PC-3 (cell line): ENCODE measurements around the gene CIZ1. TPM values are rescaled to one million over a fixed set of nuclear protein-coding genes. Genes with fewer than 3 reads are reported as not detected.
"Not testable (repeated sequence)": the region's sequence is repeated elsewhere in the genome, so short reads cannot be mapped to it uniquely, and the experiment has no call there.

Experiments used
- ATAC-seq: fragments of 200-7000 bp; cut with Tn5 transposase; 2 replicates; pipeline ENCODE4 v1.9.1; 2020; ENCODE audit warnings: mild to moderate bottlenecking, moderate library complexity
- BruUV-seq: library from RNA; stranded (reverse); fragments of 400-500 nt; replicated peaks from 2 replicates; lab custom pipeline; 2021; lab: Mats Ljungman, UMichigan
- CTCF ChIA-PET: fragments of 300-600 bp; sonication (Branson Sonifier 250); formaldehyde crosslinking; loops from one replicate; lab custom pipeline; 2022; ENCODE audit warnings: antibody characterized with exemption; lab: Charles Lee
- POLR2A ChIA-PET: fragments of 300-600 bp; sonication (Branson Sonifier 250); formaldehyde crosslinking; loops from one replicate; lab custom pipeline; 2022; ENCODE audit warnings: antibody characterized with exemption; ENCODE audit not compliant: unreplicated experiment; lab: Charles Lee
- DNase-seq: peaks from one replicate; pipeline ENCODE4 v3.0.0-alpha.2; 2015
- H2AFZ ChIP-seq: fragments of 300-600 bp; sonication (generic); 2 replicates; pipeline ENCODE4 v1.6.0; 2016; ENCODE audit warnings: antibody characterized with exemption, low read length
- H3F3A ChIP-seq: fragments of 300-600 bp; sonication (generic); one replicate; pipeline ENCODE4 v1.6.0; 2017; ENCODE audit warnings: antibody characterized with exemption, low read length, control low read depth, mild to moderate bottlenecking; ENCODE audit not compliant: unreplicated experiment
- H3K27ac ChIP-seq: fragments of 300-600 bp; sonication (generic); 2 replicates; pipeline ENCODE4 v1.5.1; 2016; ENCODE audit warnings: mild to moderate bottlenecking, low read length
- H3K27me3 ChIP-seq: fragments of 300-600 bp; sonication (generic); 2 replicates; pipeline ENCODE4 v1.6.1; 2016; ENCODE audit warnings: low read length, mixed read lengths
- H3K36me3 ChIP-seq: fragments of 300-600 bp; sonication (generic); 2 replicates; pipeline ENCODE4 v1.6.1; 2016; ENCODE audit warnings: low read depth, mixed run types, low read length, mixed read lengths
- H3K4me1 ChIP-seq: fragments of 300-600 bp; sonication (generic); 2 replicates; pipeline ENCODE4 v1.5.1; 2016; ENCODE audit warnings: low read length; ENCODE audit not compliant: insufficient read depth
- H3K4me2 ChIP-seq: fragments of 300-600 bp; sonication (generic); 2 replicates; pipeline ENCODE4 v1.6.0; 2016; ENCODE audit warnings: low read length
- H3K4me3 ChIP-seq: fragments of 300-600 bp; sonication (generic); 2 replicates; pipeline ENCODE4 v1.5.1; 2016; ENCODE audit warnings: mild to moderate bottlenecking, low read length, mixed read lengths
- H3K79me2 ChIP-seq: fragments of 300-600 bp; sonication (generic); 2 replicates; pipeline ENCODE4 v1.6.1; 2017; ENCODE audit warnings: low read length, mixed read lengths
- H3K9ac ChIP-seq: fragments of 300-600 bp; sonication (generic); 2 replicates; pipeline ENCODE4 v1.6.0; 2016; ENCODE audit warnings: mild to moderate bottlenecking, low read length
- H3K9me2 ChIP-seq: fragments of 300-600 bp; sonication (generic); replicated peaks from 2 replicates; pipeline ENCODE4 v1.6.1; 2016; ENCODE audit warnings: mixed run types, low read length, mixed read lengths
- H3K9me3 ChIP-seq: fragments of 300-600 bp; sonication (generic); 2 replicates; pipeline ENCODE4 v1.6.1; 2016; ENCODE audit warnings: low read length, mixed read lengths
- H4K20me1 ChIP-seq: fragments of 300-600 bp; sonication (generic); 2 replicates; pipeline ENCODE4 v1.6.1; 2016; ENCODE audit warnings: low read length, mixed read lengths
- EZH2 ChIP-seq: fragments of 300-600 bp; sonication (generic); IDR thresholded peaks from one replicate; pipeline ENCODE4 v1.6.1; 2017; ENCODE audit warnings: antibody characterized with exemption, mild to moderate bottlenecking, low read length; ENCODE audit not compliant: unreplicated experiment
- EZH2phosphoT487 ChIP-seq: fragments of 300-600 bp; sonication (generic); IDR thresholded peaks from 2 replicates; pipeline ENCODE4 v1.6.1; 2018; ENCODE audit warnings: mild to moderate bottlenecking, antibody characterized with exemption, low read length, borderline replicate concordance
- intact Hi-C: fragments of 100-400 bp; cut with micrococcal nuclease; formaldehyde crosslinking; loops from 2 replicates; pipeline ENCODE4 v1.9.0; 2023
- total RNA-seq: library from RNA; depleted of rRNA; stranded (reverse); fragments of >200 nt; gene quantifications from 2 replicates; pipeline ENCODE4 v1.2.3, GENCODE V29; 2014
- TF ChIP-seq, protein P1 (sequence below): fragments of 300-600 bp; sonication (generic); conservative IDR thresholded peaks from 2 replicates; pipeline ENCODE4 v1.5.1; 2017; ENCODE audit warnings: antibody characterized with exemption, low read depth, mild to moderate bottlenecking, low read length

Gene CIZ1
- total RNA-seq, 1 experiment from 2014 or later, result 46.1 TPM

DNA sequence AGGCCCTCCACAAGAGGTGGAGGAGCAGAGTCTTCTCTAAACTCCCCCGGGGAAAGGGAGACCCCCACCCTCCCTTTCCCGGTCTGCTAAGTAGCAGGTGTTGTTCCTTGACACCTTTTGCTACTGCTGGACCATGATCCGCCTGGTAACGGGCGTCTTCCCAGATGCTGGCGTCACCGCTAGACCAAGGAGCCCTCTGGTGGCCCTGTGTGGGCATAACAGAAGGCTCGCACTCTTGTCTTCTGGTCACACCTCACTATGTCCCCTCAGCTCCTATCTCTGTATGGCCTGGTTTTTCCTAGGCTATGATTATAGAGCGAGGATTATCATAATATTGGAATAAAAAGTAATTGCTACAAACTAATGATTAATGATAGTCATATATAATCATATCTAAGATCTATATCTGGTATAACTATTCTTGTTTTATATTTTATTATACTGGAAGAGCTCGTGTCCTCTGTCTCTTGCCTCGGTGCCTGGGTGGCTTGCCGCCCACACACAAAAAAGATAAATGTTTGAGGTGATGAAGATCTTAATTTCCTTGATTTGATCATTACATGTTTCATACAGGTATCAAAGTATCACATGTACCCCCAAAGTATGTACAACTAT lies 61.3 kb downstream of the CIZ1 start:
- peaks cover 31% of the 10 kb centered on the region for H3K79me2 ChIP-seq
- H4K20me1 ChIP-seq, H3K4me3 ChIP-seq, DNase-seq, H3K4me1 ChIP-seq, H3K9me3 ChIP-seq, H3K9me2 ChIP-seq, H3K36me3 ChIP-seq, H3K4me2 ChIP-seq, CTCF ChIA-PET, BruUV-seq, H3K27me3 ChIP-seq, H2AFZ ChIP-seq, H3K27ac ChIP-seq, ATAC-seq, H3F3A ChIP-seq, H3K9ac ChIP-seq, POLR2A ChIA-PET: not testable (repeated sequence)
- intact Hi-C loops, result loop anchor here (5.0 kb wide), 1 partner anchor 32 kb away; the partner anchor contains the start of gene BBLN

DNA sequence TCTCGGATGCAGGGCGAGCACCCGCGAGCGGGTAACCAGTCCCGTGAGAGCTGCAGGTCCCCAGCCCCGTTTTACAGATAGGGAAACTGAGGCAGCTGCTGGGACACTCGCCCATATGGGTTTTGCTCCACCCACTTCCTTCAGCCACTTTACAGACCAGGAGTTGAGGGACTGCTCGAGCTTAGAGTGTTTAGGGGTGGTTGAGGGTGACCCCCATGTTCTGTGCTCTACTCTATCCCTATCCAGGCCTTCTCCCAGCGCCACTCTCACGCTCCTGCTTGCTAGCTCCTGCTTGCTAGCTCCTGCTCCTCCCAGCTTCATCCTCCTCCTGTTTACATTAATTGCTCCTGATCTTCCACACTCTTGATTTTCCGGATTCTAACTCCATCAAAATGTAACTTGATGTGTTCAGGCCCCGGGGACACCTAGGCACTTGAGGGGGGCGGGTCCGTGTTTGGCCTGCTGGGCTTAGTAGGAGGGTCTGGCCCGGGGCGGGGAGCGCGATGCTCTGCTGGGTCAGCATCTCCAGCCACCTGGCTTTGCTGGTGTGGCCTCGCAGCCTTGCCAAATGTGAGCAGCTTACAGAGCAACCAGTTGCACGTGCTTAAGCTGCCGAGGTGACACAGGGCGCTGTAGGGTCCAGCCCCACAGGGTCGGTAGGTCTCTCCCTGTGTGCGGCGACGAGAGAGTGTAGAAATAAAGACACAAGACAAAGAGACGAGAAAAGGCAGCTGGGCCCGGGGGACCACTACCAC lies 62.4 kb downstream of the CIZ1 start:
- no peak for ATAC-seq
- Histone ChIP-seq H2AFZ (peak overlapping the region; percentile 89), H4K20me1 (no peaks in the 10 kb centered on the region), H3K9ac (peak overlapping the region; percentile 97), H3K9me2 (no peaks in the 10 kb centered on the region), H3F3A (no peaks in the 10 kb centered on the region), H3K79me2 (peaks cover 37% of the 10 kb centered on the region), H3K4me2 (peak overlapping the region; percentile 94), H3K4me3 (peak overlapping the region; percentile 95), H3K36me3 (peaks cover 8% of the 10 kb centered on the region; the same call in 1 of the 2 replicates), H3K27ac (peak overlapping the region; percentile 87), H3K4me1 (peaks cover 10% of the 10 kb centered on the region; the same call in 1 of the 2 replicates), H3K27me3 (no peaks in the 10 kb centered on the region), H3K9me3 (no peaks in the 10 kb centered on the region)
- no peak for DNase-seq
- intact Hi-C loops, result loop anchor here (5.0 kb wide), 1 partner anchor 33 kb away; the partner anchor contains the start of gene BBLN
- TSS peak; percentile 92 for BruUV-seq
- TF ChIP-seq, protein P1, sequence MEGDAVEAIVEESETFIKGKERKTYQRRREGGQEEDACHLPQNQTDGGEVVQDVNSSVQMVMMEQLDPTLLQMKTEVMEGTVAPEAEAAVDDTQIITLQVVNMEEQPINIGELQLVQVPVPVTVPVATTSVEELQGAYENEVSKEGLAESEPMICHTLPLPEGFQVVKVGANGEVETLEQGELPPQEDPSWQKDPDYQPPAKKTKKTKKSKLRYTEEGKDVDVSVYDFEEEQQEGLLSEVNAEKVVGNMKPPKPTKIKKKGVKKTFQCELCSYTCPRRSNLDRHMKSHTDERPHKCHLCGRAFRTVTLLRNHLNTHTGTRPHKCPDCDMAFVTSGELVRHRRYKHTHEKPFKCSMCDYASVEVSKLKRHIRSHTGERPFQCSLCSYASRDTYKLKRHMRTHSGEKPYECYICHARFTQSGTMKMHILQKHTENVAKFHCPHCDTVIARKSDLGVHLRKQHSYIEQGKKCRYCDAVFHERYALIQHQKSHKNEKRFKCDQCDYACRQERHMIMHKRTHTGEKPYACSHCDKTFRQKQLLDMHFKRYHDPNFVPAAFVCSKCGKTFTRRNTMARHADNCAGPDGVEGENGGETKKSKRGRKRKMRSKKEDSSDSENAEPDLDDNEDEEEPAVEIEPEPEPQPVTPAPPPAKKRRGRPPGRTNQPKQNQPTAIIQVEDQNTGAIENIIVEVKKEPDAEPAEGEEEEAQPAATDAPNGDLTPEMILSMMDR, result no peak
- no peak for TF ChIP-seq EZH2phosphoT487
- TF ChIP-seq EZH2, result no peak
- ChIA-PET POLR2A (interaction anchor here (0.6 kb wide), 1 partner anchor 31 kb away, joined by 4 read pairs; the partner anchor contains the start of gene BBLN), CTCF (no interaction called here)

DNA sequence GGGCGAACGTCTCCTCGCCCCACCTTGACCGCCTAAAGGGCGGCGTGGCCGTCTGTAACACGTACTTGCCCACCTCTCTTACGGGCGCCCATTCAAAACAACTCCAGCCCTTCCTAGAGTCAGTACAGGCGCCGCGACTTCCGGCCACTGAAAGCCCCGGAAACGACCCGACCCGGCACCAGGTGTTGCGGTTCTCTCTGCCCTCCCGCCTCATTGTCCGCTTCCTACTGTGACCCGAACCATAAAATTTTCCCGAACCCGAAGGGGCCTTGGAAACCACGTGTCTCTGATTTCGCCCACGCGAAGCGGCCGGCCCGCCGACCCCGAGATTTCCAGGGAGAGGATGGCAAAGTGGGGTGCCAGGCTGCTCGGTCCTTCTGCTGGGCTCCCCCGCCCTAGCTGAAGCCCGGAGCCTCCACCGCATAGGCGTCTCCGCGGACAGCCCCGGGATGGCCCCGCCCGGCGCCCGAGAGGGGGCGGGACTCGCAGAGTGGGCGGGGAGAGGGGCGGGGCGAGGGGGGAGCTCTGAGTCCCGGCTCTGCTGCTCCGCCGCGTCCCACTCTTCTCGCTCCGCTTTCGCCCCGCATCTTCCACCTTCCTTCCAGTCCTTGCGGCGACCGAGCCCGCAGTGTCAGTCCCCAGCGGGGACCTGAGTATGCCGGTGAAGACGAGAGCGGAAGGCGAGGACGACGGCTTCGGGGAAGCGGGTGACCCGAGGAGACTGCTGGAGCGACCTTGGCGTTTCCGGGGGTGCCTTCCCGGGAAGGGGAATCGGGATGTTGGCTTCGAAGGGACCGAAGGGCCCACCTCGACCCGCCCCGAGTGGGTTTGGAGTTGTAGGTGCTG lies 63.2 kb downstream of the CIZ1 start:
- Histone ChIP-seq H3K79me2 (peaks cover 37% of the 10 kb centered on the region), H4K20me1 (no peaks in the 10 kb centered on the region), H3K27me3 (no peaks in the 10 kb centered on the region), H3K4me3 (peak overlapping the region; percentile 95), H3K9ac (peak overlapping the region; percentile 97), H3K27ac (peak overlapping the region; percentile 87), H3K4me2 (peak overlapping the region; percentile 94), H3K36me3 (peaks cover 8% of the 10 kb centered on the region; the same call in 1 of the 2 replicates), H3F3A (no peaks in the 10 kb centered on the region), H3K9me3 (no peaks in the 10 kb centered on the region), H3K9me2 (no peaks in the 10 kb centered on the region), H2AFZ (peak overlapping the region; percentile 89), H3K4me1 (peaks cover 10% of the 10 kb centered on the region; the same call in 1 of the 2 replicates)
- TF ChIP-seq EZH2 (no peak), EZH2phosphoT487 (no peak)
- TF ChIP-seq, protein P1, result no peak
- ChIA-PET CTCF (no interaction called here), POLR2A (interaction anchor here (0.5 to 0.6 kb wide), 2 partner anchors 32 to 486 kb away, joined by 4 read pairs; partner anchors contain the start of gene BBLN)
- ATAC-seq, result peak; percentile 71
- DNase-seq, result peak; percentile 82
- BruUV-seq, result TSS peak; percentile 34
- intact Hi-C loops, result loop anchor here (5.0 kb wide), 1 partner anchor 34 kb away; the partner anchor contains the start of gene BBLN
